Duodenal mucosa (tissue), 2 donors: ENCODE results near the gene MOAP1.
A peak's percentile ranks its signal among the peaks of the same experiment; 100 is the strongest.
"Not testable (repeated sequence)": the region's sequence is repeated elsewhere in the genome, so short reads cannot be mapped to it uniquely, and the experiment has no call there.

ENCODE experiments used
- H3K27ac ChIP-seq: one replicate; pipeline ENCODE4 v1.7.0; 2013; ENCODE audit warnings: low read depth, low read length
- H3K27me3 ChIP-seq, 2 donors: one replicate each; pipeline ENCODE4 v1.7.0; 2013; ENCODE audit warnings: low read length in 2 of 2, control low read depth in 1 of 2; ENCODE audit not compliant: insufficient read depth in 2 of 2, control insufficient read depth in 1 of 2
- H3K36me3 ChIP-seq, 2 donors: one replicate each; pipeline ENCODE4 v1.7.0; 2013; ENCODE audit warnings: low read length in 2 of 2, control low read depth in 1 of 2; ENCODE audit not compliant: insufficient read depth in 2 of 2, control insufficient read depth in 1 of 2
- H3K4me1 ChIP-seq, 2 donors: one replicate each; pipeline ENCODE4 v1.7.0; 2013; ENCODE audit warnings: low read length in 2 of 2, control low read depth in 1 of 2; ENCODE audit not compliant: insufficient read depth in 2 of 2, control insufficient read depth in 1 of 2
- H3K4me3 ChIP-seq, 2 donors: one replicate each; pipeline ENCODE4 v1.7.0; 2013; ENCODE audit warnings: low read length in 2 of 2, low read depth in 1 of 2
- H3K9ac ChIP-seq, 2 donors: one replicate each; pipeline ENCODE4 v1.7.0; 2013; ENCODE audit warnings: low read length in 2 of 2, low read depth in 1 of 2
- H3K9me3 ChIP-seq, 2 donors: one replicate each; pipeline ENCODE4 v1.7.0; 2013; ENCODE audit warnings: low read length in 2 of 2, control low read depth in 1 of 2; ENCODE audit not compliant: control insufficient read depth in 1 of 2

Gene MOAP1

GRCh38 chr14:93186466-93186865 lies 1.8 kb upstream of the MOAP1 start:
- Histone ChIP-seq H3K9me3 (no peaks in the 10 kb centered on the region), H3K4me1 (peaks cover 14 to 18% of the 10 kb centered on the region in 2 donors), H3K27ac (no peak overlapping the region), H3K36me3 (peaks cover 8 to 21% of the 10 kb centered on the region in 2 donors), H3K9ac (peak overlapping the region in 1 of 2 donors; percentile 21), H3K27me3 (no peaks in the 10 kb centered on the region), H3K4me3 (no peak overlapping the region)

- no peaks in the 10 kb centered on the region for H3K9me3 ChIP-seq
- H3K4me1 ChIP-seq, result peaks cover 14 to 18% of the 10 kb centered on the region in 2 donors
- H3K27me3 ChIP-seq, result no peaks in the 10 kb centered on the region
- peaks cover 8 to 21% of the 10 kb centered on the region in 2 donors for H3K36me3 ChIP-seq
- H3K9ac ChIP-seq, result peak overlapping the region; percentile 79 to 83
- peak overlapping the region; percentile 87 for H3K27ac ChIP-seq
- H3K4me3 ChIP-seq, result peak overlapping the region; percentile 89 to 90
Observed at GRCh38 chr14:93185349-93185720, 638 bp upstream of the MOAP1 start.

- H3K9me3 ChIP-seq, result no peaks in the 10 kb centered on the region
- H3K36me3 ChIP-seq, result peaks cover 8 to 21% of the 10 kb centered on the region in 2 donors
- H3K27ac ChIP-seq, result no peak overlapping the region
- no peaks in the 10 kb centered on the region for H3K27me3 ChIP-seq
- peaks cover 14 to 18% of the 10 kb centered on the region in 2 donors for H3K4me1 ChIP-seq
- H3K4me3 ChIP-seq, result peak overlapping the region; percentile 89 to 90
- peak overlapping the region; percentile 92 to 94 for H3K9ac ChIP-seq
Observed at GRCh38 chr14:93183596-93184317, 940 bp downstream of the MOAP1 start.

- Histone ChIP-seq H3K4me1 (no peaks in the 10 kb centered on the region), H3K36me3 (no peaks in the 10 kb centered on the region), H3K27ac (no peak overlapping the region), H3K27me3 (no peaks in the 10 kb centered on the region), H3K9ac (no peak overlapping the region), H3K9me3 (no peaks in the 10 kb centered on the region), H3K4me3 (no peak overlapping the region)
Observed at GRCh38 chr14:93175492-93175891, 9.2 kb downstream of the MOAP1 start.

- not testable (repeated sequence) for H3K9ac ChIP-seq, H3K9me3 ChIP-seq, H3K27me3 ChIP-seq, H3K27ac ChIP-seq, H3K4me3 ChIP-seq, H3K36me3 ChIP-seq, H3K4me1 ChIP-seq
Observed at GRCh38 chr14:93174731-93175130, 10.0 kb downstream of the MOAP1 start.

GRCh38 chr14:93173943-93174395 lies 10.7 kb downstream of the MOAP1 start:
- Histone ChIP-seq H3K9ac (no peak overlapping the region), H3K36me3 (no peaks in the 10 kb centered on the region), H3K4me3 (no peak overlapping the region), H3K9me3 (no peaks in the 10 kb centered on the region), H3K27ac (no peak overlapping the region), H3K27me3 (no peaks in the 10 kb centered on the region), H3K4me1 (no peaks in the 10 kb centered on the region)

GRCh38 chr14:93171376-93171775 lies 13.3 kb downstream of the MOAP1 start:
- Histone ChIP-seq H3K9me3 (no peaks in the 10 kb centered on the region), H3K36me3 (no peaks in the 10 kb centered on the region), H3K4me3 (no peak overlapping the region), H3K9ac (no peak overlapping the region), H3K4me1 (no peaks in the 10 kb centered on the region), H3K27ac (no peak overlapping the region), H3K27me3 (no peaks in the 10 kb centered on the region)

- not testable (repeated sequence) for H3K27me3 ChIP-seq, H3K9ac ChIP-seq, H3K27ac ChIP-seq, H3K4me3 ChIP-seq, H3K36me3 ChIP-seq, H3K9me3 ChIP-seq, H3K4me1 ChIP-seq
Observed at GRCh38 chr14:93170141-93170540, 14.6 kb downstream of the MOAP1 start.

- H3K4me1 ChIP-seq, H3K27me3 ChIP-seq, H3K36me3 ChIP-seq, H3K9me3 ChIP-seq, H3K4me3 ChIP-seq, H3K9ac ChIP-seq, H3K27ac ChIP-seq: not testable (repeated sequence)
Observed at GRCh38 chr14:93169619-93170018, 15.1 kb downstream of the MOAP1 start.

GRCh38 chr14:93168610-93169009 lies 16.1 kb downstream of the MOAP1 start:
- not testable (repeated sequence) for H3K9ac ChIP-seq, H3K36me3 ChIP-seq, H3K9me3 ChIP-seq, H3K27me3 ChIP-seq, H3K4me3 ChIP-seq, H3K27ac ChIP-seq, H3K4me1 ChIP-seq
